Ureter (tissue), 1 donor: ENCODE results near the gene FBN2. TPM values are rescaled to one million over a fixed set of nuclear protein-coding genes. Genes with fewer than 3 reads are reported as not detected.

ENCODE experiments used
- DNase-seq: peaks from one replicate; pipeline ENCODE4 v3.0.0-alpha.2; 2020; ENCODE audit warnings: low spot score
- total RNA-seq: library from RNA; stranded (reverse); gene quantifications from one replicate; pipeline ENCODE4 v1.2.4, GENCODE V29; 2023
- donor health status: DM: yes; HTN: yes; CAD: no.

The FBN2 gene
- total RNA-seq, 1 donor from 2014 or later, result 4.8 TPM

DNA sequence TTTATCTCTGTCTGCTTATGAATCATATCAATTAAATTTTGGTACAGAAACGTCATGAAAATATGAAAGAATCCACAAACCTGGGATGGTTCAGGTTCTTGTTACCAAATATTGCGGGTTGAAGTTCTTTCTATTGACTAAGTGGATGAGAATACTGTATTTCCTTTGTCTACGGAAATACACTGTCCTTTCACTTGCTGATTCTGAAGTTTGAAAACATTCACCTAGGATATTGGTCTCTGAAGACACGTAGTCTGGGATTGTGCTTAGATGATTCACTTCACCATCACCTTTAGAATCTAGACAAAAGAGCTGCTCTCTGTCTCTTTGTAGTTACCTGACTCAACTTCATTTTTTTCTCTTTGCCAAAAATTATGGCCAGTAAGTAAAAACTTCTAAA, 222.4 kb downstream of the FBN2 start:
- DNase-seq, result no peak

DNA sequence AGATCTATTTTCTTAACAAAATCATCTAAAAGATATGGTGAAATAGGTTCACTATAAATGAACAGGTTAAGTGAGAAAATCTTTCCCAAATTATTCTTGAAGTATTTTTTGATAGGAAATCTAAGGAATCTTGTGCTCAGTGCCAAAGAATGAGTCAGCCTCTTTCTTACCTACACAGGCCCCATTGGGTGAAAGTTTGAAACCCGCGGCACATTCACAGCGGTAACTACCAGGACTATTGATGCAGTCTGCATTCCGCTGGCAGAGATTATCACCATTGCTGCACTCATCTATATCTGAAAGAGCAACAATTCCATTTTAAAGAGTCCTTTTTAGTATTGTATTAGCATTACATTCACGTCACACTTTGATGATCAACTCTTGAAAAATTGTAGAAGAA, 232.7 kb downstream of the FBN2 start:
- DNase-seq, result no peak

DNA sequence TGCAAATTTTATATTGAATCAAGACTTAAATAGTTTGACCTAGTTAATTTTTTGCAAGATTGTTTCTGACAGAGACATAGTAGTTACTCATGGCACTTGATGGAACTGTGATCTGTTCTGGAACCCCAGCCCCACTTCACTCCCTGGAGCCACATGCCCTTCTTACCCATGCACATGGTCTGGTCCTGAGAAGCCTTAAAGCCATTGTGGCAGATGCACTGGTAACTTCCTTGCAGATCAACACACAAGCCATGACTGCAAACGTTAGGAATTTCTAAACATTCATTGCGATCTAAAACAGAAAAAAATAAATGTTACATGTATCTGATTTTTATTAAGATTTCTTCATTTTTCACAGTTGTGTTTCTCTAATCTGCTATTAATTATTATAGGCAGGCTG, 233.3 kb downstream of the FBN2 start:
- no peak for DNase-seq

DNA sequence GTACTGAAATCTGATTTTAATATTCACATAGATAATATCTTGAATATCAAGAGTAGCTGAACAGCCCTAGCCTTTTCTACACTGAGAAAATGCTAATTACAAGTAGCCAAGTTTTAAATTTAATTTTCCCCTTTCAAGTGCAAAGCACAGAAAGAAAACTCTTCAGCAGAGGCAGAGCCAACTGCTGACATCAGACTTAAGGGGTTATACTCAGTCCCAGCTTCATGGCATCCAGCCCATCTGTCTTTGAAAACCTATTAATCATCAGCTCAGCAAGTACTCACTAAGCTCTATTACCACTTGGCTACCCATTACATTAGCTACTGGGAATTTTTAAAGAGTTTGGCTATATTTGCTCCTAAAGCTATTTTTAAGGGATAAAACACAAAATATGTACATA, 234.0 kb downstream of the FBN2 start:
- DNase-seq, result no peak

DNA sequence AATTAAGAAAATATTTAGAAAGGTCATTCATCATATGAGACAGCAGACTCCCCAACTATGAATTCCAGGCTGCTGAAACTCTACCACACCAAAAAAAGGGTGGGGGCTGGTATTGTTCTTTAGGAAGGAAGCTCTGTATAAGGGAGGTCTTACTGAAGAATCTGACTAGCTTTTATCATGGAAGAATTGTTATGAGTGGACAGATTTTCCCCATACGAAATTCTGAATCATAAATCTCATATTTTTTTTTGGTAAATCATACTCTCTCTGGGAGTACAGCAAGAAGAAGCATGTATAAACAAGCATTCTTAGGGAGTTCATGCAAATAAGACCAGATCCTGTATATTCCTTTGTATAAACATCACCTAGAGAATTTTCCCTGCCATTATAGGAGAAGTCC, 234.5 kb downstream of the FBN2 start:
- no peak for DNase-seq

DNA sequence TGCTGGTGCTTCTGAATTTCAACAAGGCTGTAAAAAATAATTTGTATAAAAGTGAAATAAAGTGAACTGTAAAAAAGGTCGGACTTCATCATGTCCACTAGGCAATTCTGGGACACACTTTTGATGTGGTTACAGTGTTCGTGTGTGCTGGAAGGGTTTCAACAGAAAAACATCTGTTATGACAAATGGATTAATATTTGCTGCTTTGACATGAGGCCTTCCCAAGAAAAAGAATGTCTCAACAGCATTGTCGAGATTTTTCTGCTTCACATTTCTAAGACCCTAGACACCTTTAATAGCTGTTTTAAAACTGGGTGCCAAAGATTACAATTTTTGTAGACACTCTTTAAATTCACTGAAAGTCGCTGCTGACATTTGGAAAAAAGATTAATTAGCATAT, 237.9 kb downstream of the FBN2 start:
- DNase-seq, result no peak

DNA sequence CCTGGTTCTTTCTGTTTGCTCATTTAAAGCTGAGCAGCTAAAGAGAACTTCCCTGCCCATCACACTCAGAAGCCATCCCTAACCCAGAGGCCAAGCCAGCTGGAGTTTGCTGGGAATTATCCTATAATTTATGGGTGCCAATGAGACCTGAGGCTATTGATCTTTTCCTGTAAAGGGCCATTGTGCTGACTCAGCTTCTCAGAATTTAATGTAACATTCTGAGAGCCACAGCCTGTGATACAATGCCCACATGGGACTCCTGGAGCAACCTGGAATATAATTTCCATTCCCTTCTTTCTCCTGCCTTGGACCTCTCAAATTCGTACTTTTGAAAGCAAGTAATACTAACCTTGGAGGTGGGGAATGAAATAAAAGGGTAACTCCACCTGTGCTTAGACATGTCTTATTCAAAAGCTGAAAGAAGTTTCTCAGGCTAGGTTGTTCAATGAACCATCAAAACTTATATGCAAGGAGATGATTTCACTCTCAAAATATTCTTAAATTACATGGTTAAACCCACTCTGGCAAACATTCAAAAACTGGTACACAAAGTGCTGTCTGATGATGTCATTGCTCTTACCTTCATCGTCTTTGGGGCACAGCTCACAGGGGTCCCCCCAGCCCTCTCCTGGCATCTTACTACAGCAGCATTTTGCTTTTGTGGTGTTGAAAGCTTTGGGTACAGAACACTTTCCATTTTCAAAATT, 247.7 kb downstream of the FBN2 start:
- DNase-seq, result no peak

DNA sequence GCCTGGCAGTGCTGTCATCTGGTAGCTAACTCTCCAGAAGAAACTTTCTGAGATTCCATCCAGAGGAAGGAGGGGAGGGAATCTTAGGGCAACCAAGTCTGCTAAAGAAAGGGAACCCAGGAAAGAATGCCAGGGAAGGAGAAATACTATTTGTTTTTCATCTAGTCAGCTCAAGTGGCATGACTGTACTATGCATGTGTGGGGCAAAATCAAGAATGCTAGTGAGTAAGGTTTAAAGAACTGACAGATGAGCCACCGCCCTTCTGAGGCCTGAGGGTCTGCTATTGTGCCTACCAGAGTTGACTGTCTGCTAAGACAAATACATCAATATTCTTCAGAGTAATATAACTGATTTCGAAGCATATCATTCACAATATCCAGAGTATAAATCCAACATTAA, 250.3 kb downstream of the FBN2 start:
- DNase-seq, result no peak

DNA sequence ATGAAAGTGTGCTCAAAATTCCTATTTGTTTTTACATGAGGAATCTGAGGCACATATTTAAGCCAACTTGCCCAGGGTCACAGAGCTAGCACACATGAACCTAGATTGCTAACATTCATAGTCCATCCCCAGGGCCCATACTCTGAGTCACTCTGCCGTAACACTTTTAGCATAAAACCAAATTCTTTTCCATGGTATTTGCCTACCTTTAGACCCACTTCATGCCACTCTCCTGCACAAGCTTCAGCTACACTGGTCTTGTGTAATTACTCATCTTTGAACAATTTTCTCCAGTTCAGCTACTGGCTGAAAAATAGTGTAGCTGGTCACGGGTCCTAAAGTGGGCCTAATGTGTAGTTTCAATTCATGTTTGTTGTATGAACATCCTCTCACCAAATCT, 253.8 kb downstream of the FBN2 start:
- DNase-seq, result no peak

DNA sequence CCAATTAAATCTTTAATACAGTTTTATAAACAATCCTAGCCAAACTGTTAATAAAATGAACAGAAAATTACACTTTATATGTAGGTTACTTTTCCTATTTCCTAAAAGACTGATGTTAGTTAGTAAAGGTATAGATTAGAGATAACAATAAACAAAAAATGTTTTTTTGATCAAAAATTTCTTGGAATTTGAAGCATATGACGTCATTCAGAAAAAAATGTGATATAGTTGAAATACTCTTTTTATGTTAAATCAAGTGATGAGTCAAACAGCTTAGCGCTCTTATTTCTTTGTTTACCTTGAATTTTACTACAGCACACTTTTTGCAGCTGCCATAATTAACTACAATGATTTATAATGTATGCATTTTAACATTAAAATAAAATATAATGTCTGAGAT, 258.7 kb downstream of the FBN2 start:
- no peak for DNase-seq

DNA sequence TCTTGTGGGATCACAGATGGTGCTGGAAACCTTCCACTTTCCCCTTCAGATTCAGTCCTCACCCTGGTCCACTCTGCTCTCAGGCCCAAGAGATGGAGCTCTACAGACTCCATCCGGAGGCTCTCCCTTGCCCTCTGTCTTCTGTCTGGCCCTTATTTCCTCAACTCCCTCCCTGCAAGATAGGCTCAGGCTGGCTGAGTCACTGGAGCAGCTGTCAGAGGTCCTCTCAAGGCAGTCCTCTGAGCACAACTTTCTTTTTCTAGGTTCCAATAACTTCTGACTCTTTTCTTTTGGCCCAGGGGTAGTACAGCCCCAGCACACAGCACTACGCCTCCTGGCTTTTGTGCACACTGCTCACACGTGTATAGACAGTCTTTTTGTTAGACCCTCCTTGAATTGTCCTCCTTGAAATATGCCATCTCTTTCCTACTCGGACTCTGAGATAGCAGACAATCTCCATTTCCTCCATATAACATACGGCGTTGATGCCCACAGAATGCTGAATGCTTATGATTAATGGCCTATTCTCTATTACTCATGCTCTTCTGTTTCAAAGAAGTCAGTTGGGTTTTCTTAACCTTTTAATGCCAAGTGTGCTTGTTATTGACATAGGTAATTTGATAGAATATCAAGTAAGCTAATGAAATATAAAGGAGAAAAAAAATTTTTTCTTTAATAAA, 261.4 kb downstream of the FBN2 start:
- no peak for DNase-seq

DNA sequence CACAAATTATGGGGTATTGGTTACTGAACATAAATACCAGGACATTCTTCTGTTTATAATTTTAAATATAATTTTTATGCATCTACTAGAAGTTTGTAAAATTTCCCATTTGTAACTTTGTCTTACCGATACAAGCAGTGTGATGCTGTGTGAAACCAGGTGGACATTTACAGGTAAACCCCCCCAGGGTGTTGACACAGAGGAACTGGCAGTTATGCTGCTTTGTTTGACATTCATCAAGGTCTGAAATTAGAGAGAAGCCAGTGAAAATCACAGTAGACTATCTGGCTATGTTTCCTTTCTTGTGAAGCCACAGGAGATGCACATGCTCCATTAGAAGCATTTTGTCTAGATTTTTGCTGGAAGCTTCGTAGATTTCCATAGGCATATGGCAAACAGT, 263.6 kb downstream of the FBN2 start:
- no peak for DNase-seq

DNA sequence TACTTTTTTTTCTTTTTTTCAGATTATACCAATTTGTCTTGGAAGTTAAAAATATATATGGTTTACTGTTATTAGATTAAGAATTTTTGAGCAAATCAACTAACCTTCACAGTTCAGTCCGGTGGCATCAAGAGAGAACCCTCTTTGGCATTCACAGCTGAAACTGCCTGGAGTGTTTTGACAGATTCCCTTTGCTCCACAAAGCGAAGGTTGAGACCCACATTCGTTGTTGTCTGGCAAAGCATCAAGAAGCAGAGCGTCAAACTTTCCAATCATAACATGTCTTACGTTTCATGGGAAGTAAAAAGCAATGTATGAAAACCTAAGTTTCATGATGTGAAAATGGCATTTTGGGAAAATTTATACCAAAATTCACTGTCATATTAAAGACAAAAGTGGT, 264.3 kb downstream of the FBN2 start:
- no peak for DNase-seq

DNA sequence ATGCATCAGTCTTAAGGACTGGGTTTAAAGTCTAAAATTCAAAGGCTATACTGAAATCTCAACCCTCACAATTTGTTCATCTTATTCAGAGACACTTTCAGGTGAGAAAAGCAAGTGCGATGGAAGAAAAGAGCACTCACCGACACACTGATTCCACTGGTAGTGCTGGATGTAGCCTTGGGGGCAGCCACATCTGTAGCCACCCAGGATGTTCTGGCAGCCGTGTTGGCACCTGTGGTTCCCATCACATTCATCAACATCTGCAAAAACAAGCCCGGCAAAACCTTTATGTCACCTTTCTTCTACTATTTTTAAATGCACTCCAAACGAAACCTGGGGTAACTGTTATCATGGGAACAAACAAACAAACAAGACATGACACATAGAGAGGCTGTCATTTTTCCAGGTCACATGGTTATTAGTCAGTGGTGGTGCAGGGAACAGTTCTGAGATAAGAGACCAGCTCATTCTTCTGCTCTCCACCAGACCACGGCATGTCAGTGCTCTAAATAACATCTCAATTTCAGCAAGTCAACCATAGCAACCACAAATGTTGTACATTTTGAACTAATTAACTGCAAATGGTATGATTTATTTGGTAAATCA, 266.1 kb downstream of the FBN2 start:
- DNase-seq, result no peak

DNA sequence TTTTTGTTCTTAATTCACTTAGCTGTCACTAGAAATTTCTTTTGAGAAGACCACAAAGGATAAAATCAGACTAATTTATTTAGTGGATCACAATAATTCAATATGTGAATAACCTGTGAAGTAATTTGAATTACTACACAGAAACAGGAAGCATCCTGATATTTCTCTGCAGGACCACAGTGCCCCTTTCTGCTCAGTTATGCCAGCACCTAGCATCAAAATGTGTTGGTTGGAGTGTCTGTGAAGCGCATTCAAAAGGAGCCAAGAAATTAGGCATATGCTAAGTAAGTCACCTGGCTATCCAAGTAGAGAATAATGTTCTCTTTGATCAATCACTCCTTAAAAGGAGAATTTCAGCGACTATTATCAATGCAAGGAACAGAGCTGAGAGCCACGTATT, 267.0 kb downstream of the FBN2 start:
- no peak for DNase-seq

DNA sequence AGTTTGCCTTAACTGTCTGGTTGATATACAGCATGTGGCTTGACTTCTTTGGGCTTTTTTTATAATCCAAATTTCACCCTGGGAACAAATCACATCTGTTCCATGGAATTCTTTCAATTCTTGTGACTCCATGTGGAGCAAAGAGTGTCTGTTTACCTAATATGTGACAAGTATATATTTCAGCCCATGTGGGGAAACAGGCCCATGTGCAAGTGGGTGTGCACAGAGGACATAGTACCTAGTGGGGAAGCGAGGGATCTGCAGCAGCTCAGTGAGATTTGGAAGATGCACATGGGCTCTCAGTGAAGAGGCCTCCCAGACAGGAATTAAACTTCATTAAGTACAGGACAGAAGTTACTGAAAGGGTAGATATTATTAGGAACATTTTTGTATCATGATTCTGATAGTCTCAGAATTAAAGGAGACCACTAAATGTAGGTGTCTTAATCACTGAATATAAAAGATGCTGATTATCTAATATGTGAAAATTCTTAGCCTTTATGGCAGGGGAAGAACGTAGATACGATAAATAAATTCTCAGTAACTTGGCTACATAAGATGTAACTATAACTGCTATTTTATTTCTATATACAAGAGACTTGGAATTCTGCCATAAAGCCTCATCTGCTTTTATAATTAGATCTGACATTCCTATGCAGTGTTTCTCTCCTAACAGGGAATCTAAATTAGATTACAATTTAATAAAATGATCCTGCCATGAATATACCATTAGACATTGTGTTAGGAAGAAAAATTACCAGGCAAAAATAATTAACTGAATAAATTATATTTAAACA, 273.3 kb downstream of the FBN2 start:
- no peak for DNase-seq

DNA sequence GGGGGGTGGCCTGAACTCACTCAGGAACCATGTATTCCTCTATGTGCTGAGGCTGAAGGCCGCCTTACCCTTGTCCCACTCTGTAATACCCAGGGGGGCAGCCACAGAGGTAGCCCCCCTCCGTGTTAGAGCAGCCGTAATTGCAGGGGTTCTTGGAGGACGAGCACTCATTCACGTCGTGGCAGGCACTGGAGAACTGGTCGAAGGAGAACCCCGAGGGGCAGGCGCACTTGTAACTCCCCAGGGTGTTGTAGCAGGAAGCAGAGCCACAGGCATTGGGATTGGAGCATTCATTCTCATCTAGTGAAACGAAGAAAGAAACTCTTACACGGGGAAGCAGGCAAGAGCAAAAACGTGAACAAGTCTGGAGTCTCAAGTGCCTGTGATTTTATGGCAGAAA, 274.7 kb downstream of the FBN2 start:
- no peak for DNase-seq

DNA sequence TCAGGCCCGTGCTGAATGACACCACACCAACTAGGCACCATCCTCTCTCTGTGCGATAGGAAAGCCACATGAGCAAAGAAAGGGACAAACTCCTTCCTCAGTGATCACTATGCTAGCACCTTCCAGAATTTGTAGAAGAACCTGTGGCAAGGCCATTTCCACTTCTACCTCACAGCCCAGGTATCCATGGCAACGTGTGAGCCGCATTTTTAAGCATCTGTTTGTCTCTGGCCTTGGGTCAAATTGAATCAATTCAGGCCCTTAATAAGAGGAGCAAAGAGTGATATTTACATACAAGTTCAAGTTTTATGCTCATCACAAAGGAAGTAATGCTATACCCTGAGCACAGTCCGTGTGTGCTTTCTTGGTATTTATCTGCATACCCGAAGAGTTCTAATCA, 275.1 kb downstream of the FBN2 start:
- no peak for DNase-seq

DNA sequence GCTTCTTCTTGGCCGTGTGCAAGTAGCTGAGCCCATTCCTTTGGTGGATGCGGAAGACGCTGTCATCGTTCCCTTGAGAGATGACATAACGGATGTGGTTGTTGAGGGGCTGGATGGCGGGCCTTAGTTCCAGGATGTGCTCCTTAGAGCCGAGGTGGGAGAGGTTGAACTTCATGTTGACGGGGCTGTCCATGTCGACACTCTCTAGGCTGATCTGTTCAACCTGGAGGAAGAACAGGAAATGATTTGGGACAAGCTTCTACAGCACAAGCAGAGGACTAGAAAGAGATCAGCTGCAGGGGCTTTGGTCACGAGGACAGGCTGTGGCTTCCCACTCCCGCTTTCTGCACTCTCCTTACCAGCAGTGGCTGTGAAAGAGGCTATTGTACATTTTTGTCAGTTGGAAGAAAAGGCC, 278.4 kb downstream of the FBN2 start:
- DNase-seq, result no peak

DNA sequence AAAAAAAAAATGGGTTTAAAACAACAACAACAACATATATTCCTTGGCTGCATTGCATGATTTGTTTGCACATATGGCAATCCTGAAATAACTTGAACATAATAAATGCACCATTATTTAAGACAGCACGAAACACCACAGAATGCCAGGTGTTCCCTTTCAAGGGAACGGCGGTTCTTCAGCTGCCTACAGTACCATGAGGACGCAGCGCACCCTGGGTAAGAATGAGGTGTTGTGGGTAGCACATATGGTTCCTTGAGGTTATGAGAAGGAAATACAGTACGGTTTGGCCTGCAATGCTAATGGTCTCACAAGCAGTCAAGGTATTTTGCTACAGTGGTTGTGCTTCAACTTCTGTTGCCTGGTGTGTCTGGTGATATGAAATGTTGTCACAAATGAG, 279.7 kb downstream of the FBN2 start:
- DNase-seq, result no peak

DNA sequence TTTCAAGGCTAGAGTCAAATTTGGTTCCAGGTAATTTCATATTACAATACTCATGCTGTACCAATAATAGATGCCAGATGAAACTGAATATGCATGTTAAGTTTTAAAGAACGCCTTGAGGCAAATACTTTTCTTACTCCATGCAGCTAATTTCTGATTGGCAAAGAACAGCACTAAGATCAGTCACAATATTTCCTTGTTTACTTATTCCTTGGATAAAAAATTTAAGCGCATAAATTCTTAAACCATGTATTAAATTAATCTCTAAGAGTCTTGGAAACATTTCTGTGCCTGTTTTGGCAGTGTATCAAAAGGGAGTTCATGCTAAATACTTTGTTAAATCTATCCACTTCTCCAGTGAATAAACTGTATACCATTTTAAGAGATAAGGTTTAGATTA, 281.0 kb downstream of the FBN2 start:
- DNase-seq, result no peak

DNA sequence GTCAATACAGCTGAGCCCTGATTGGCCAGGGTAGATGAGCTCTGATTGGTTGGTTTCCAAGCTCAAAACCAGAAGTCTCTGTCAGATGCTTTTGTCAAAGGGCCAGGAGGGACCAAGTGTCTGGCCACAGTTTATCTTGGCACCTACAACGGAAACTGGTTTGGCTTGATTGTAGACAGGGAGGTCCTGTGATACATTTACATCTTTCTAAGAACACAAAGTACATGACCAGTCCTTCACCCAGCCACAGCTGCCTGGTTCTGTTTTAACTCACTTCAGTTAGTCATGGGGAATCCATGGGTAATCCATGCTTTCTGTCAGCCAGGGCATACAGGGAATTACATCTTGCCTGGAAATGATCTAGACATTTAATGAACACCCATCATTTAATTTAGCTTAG, 283.3 kb downstream of the FBN2 start:
- DNase-seq, result no peak

DNA sequence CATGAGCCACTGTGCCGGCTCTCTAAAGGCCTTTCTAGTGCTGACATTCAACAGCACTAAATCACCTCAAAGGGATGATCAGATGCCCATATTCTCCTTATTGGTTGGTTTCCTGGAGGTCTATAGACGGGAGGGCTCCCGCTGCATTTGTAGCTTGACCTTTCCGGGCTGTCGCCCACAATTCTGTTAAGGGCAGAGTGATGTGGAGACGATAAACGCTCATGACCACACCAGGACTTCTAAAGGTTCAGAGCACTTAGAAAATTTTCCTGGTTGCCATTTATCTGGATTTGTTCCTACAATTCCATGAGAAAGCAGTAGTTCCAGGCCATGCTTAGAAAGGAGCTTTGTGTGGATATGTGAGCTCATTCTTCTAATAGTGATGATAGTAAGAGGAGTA, 284.2 kb downstream of the FBN2 start:
- no peak for DNase-seq
